Peyer's patch (tissue), 4 donors: ENCODE data around the gene SLC35A1. TPM values are rescaled to one million over a fixed set of nuclear protein-coding genes. Genes with fewer than 3 reads are reported as not detected.

Experiments
- DNase-seq, 3 donors: peaks; one replicate each; pipeline ENCODE4 v3.0.0-alpha.2; 2017 to 2019
- H3K27ac ChIP-seq, 4 donors: fragments of 200-600 bp; sonication (generic); one replicate each; pipeline ENCODE4 v1.5.1; 2016 to 2019
- H3K27me3 ChIP-seq, 2 donors: fragments of 200-600 bp; sonication (generic); one replicate each; pipeline ENCODE4 v1.5.1; 2019
- H3K36me3 ChIP-seq, 3 donors: fragments of 200-600 bp; sonication (generic); one replicate each; pipeline ENCODE4 v1.5.1; 2016 to 2019
- H3K4me1 ChIP-seq, 4 donors: fragments of 200-600 bp; sonication (generic); one replicate each; pipeline ENCODE4 v1.5.1; 2016 to 2019
- H3K4me3 ChIP-seq, 4 donors: fragments of 200-600 bp; sonication (generic); 1 replicate in 3 of 4; 2 replicates in 1 of 4; pipeline ENCODE4 v1.5.1; 2016 to 2019; ENCODE audit warnings: mild to moderate bottlenecking in 1 of 4
- H3K9me3 ChIP-seq, 4 donors: fragments of 200-600 bp; sonication (generic); one replicate each; pipeline ENCODE4 v1.5.1; 2016 to 2019; ENCODE audit warnings: mild to moderate bottlenecking in 1 of 4
- POLR2A ChIP-seq, 2 donors: fragments of 450-650 bp; IDR thresholded peaks; one replicate each; pipeline ENCODE4 v1.5.1; 2017; ENCODE audit warnings: antibody characterized with exemption in 2 of 2, mild to moderate bottlenecking in 2 of 2, moderate library complexity in 2 of 2
- total RNA-seq, 4 donors: library from RNA; depleted of rRNA; stranded (reverse); fragments of >200 nt; gene quantifications; one replicate each; pipeline ENCODE4 v1.1.0, GENCODE V29; 2016
- TF ChIP-seq, protein P1 (sequence below), 6 experiments: fragments of 450-650 bp in 4 of 6; fragments of 200-600 bp in 2 of 6; sonication (generic) in 1 of 6; IDR thresholded peaks; one replicate each; pipeline ENCODE4 v1.5.1; 2017 to 2019; ENCODE audit warnings: antibody characterized with exemption in 6 of 6, mild to moderate bottlenecking in 3 of 6, moderate library complexity in 1 of 6

The SLC35A1 gene
- total RNA-seq = 10 to 100 TPM in 3 of 4 donors, 1 to 10 TPM in 1; 3.3 to 20.7 (median 12.4) TPM

- no peaks in the 10 kb centered on the region for H3K9me3 ChIP-seq
- peaks cover 0 to 9% (median 0%) of the 10 kb centered on the region in 4 donors for H3K4me1 ChIP-seq
- H3K27me3 ChIP-seq = no peaks in the 10 kb centered on the region
- TF ChIP-seq POLR2A (IDR thresholded peaks at IDR 0.05) = peak; percentile 72 to 80
- TF ChIP-seq, protein P1, sequence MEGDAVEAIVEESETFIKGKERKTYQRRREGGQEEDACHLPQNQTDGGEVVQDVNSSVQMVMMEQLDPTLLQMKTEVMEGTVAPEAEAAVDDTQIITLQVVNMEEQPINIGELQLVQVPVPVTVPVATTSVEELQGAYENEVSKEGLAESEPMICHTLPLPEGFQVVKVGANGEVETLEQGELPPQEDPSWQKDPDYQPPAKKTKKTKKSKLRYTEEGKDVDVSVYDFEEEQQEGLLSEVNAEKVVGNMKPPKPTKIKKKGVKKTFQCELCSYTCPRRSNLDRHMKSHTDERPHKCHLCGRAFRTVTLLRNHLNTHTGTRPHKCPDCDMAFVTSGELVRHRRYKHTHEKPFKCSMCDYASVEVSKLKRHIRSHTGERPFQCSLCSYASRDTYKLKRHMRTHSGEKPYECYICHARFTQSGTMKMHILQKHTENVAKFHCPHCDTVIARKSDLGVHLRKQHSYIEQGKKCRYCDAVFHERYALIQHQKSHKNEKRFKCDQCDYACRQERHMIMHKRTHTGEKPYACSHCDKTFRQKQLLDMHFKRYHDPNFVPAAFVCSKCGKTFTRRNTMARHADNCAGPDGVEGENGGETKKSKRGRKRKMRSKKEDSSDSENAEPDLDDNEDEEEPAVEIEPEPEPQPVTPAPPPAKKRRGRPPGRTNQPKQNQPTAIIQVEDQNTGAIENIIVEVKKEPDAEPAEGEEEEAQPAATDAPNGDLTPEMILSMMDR (IDR thresholded peaks at IDR 0.05) = peak in 4 of 6 experiments; percentile 30 to 46 (median 44)
- no peaks in the 10 kb centered on the region for H3K36me3 ChIP-seq
- H3K4me3 ChIP-seq = peak within 1 kb of the TSS; percentile 56 to 84 (median 79)
- H3K27ac ChIP-seq = peak within 1 kb of the TSS; percentile 83 to 90 (median 87)
- DNase-seq = peak; percentile 81 to 94 (median 93)
Observed at GRCh38 chr6:87472525-87473418, at the start of gene SLC35A1. SLC35A1 (plus strand) TSS chr6:87472974; CDS start chr6:87473004, 30 bp downstream.

DNA sequence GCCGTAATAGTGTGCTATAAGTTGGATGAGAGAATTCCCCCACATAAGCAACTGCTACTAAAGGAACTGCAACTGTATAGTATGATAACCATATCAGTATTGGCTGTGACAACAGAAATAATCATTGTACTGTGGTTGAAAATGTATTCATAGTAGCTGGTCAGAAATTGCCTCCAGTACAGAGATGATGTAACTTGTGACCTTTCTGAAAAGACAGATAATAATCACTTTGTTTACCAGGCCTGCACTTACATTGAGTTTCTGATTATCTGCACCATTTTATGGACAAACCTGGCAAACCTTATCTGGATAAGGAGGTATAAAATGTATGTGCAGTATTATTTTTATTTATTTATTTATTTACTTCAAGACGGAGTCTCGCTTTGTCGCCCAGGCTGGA is 46.0 kb upstream of the SLC35A1 start:
- Histone ChIP-seq H3K36me3 (no peaks in the 10 kb centered on the region), H3K27ac (no peak overlapping the region), H3K27me3 (no peaks in the 10 kb centered on the region), H3K4me3 (no peak overlapping the region), H3K9me3 (no peaks in the 10 kb centered on the region), H3K4me1 (no peaks in the 10 kb centered on the region)
- DNase-seq = no peak
- TF ChIP-seq, protein P1 (IDR thresholded peaks at IDR 0.05) = no peak
- no peak for TF ChIP-seq POLR2A (IDR thresholded peaks at IDR 0.05)

- no peaks in the 10 kb centered on the region for H3K4me1 ChIP-seq
- TF ChIP-seq, protein P1 (IDR thresholded peaks at IDR 0.05) = no peak
- no peak for TF ChIP-seq POLR2A (IDR thresholded peaks at IDR 0.05)
- H3K27me3 ChIP-seq = no peaks in the 10 kb centered on the region
- no peak overlapping the region for H3K27ac ChIP-seq
- no peaks in the 10 kb centered on the region for H3K36me3 ChIP-seq
- DNase-seq = no peak
- no peaks in the 10 kb centered on the region for H3K9me3 ChIP-seq
- H3K4me3 ChIP-seq = no peak overlapping the region
Observed at GRCh38 chr6:87430499-87430898, 42.3 kb upstream of the SLC35A1 start.

DNA sequence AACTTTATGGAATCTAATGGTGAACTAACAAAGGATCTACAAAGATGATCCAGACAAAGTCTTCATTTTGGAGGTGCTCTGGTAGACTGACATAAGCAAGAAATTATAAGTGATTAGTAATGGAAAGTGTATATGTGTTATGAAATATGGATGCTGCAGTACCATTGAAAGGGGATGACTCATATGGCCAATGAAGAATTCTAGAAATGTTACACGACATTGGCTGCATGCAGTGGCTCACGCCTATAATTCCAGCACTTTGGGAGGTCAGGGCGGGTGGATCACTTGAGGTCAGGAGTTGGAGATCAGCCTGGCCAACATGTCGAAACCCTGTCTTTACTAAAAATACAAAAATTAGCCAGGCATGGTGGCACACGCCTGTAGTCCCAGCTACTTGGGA is 41.5 kb upstream of the SLC35A1 start:
- Histone ChIP-seq H3K36me3 (no peaks in the 10 kb centered on the region), H3K27me3 (no peaks in the 10 kb centered on the region), H3K4me3 (no peak overlapping the region), H3K4me1 (no peaks in the 10 kb centered on the region), H3K9me3 (no peaks in the 10 kb centered on the region), H3K27ac (no peak overlapping the region)
- TF ChIP-seq POLR2A (IDR thresholded peaks at IDR 0.05) = no peak
- no peak for DNase-seq

- Histone ChIP-seq H3K4me1 (no peaks in the 10 kb centered on the region), H3K36me3 (no peaks in the 10 kb centered on the region), H3K9me3 (no peaks in the 10 kb centered on the region), H3K27me3 (no peaks in the 10 kb centered on the region), H3K27ac (no peak overlapping the region), H3K4me3 (no peak overlapping the region)
- DNase-seq = peak in 1 of 3 donors; percentile 63
- no peak for TF ChIP-seq POLR2A (IDR thresholded peaks at IDR 0.05)
Observed at GRCh38 chr6:87436435-87436834, 36.3 kb upstream of the SLC35A1 start.

DNA sequence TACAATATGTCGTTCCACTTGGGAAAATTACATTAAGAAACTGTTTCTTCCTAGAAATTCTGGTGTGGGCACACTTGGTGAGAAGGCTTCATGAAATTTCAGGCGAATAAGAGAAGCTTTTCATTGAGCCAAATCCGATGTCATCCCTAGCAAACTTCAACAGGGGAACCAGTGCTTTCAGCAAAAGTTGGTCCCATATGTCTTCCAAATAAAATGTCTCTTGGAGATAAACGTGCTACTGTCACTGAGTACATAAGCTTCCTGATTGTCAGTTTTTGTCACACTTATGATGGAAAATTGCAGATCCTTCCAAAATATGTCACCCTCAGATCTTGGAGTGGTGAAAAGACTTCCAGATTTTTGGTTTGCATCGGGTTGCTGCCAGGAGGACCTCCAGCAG is 31.1 kb upstream of the SLC35A1 start:
- Histone ChIP-seq H3K9me3 (no peaks in the 10 kb centered on the region), H3K27ac (no peak overlapping the region), H3K27me3 (no peaks in the 10 kb centered on the region), H3K4me3 (no peak overlapping the region), H3K4me1 (no peaks in the 10 kb centered on the region), H3K36me3 (no peaks in the 10 kb centered on the region)
- DNase-seq = no peak
- no peak for TF ChIP-seq POLR2A (IDR thresholded peaks at IDR 0.05)
- TF ChIP-seq, protein P1 (IDR thresholded peaks at IDR 0.05) = no peak
